Large intestine (tissue), 3 donors: ENCODE data around the gene CPNE2. TPM values are rescaled to one million over a fixed set of nuclear protein-coding genes. Genes with fewer than 3 reads are reported as not detected.

Experiments used
- DNase-seq, 2 donors: peaks; one replicate each; pipeline versions ENCODE4 v3.0.0 to v3.0.0-alpha.2; 2013
- H3K27ac ChIP-seq: one replicate; pipeline ENCODE4 v1.5.1; 2013; ENCODE audit warnings: low read length
- H3K27me3 ChIP-seq: 2 replicates; pipeline ENCODE4 v1.6.1; 2013; ENCODE audit warnings: low read length; ENCODE audit not compliant: control insufficient read depth, insufficient read depth
- H3K36me3 ChIP-seq: 2 replicates; pipeline ENCODE4 v1.6.1; 2013; ENCODE audit warnings: low read length; ENCODE audit not compliant: control insufficient read depth, insufficient read depth
- H3K4me1 ChIP-seq: one replicate; pipeline ENCODE4 v1.6.1; 2013; ENCODE audit warnings: low read length; ENCODE audit not compliant: control insufficient read depth, insufficient read depth
- H3K4me3 ChIP-seq: one replicate; pipeline ENCODE4 v1.5.1; 2013; ENCODE audit warnings: low read length
- H3K9me3 ChIP-seq: one replicate; pipeline ENCODE4 v1.6.1; 2013; ENCODE audit warnings: mild to moderate bottlenecking, low read depth, low read length, moderate library complexity; ENCODE audit not compliant: control insufficient read depth
- WGBS: methylation state at CpG from one replicate; pipeline ENCODE4 v1.1.5; 2013; ENCODE audit warnings: low lambda C conversion rate; ENCODE audit not compliant: insufficient coverage; 5-methylcytosine and 5-hydroxymethylcytosine counted together
- polyA plus RNA-seq: library from polyadenylated mRNA; unstranded; fragments of 120-200 nt; gene quantifications from one replicate; pipeline ENCODE4 v1.2.1, GENCODE V29; 2013

The CPNE2 gene
- polyA plus RNA-seq, 1 donor: 22.6 TPM

DNA sequence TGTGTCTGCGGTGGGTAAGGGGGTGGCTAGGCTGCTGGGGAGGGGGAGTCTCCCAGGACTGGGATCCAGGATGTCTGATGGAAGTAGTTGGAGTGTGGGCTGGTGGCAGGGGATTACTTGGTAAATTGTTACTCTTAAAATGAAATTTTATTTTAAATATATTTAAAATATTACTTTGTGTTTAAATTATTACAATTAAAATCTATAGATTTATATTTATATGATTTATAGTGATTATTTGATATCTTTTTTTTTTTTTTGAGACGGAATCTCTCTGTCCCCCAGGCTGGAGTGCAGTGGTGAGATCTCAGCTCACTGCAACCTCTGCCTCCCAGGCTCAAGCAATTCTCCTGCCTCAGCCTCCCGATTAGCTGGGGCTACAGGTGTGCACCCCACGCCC lies 18.6 kb downstream of the CPNE2 start:
- Histone ChIP-seq H3K27me3 (no peaks in the 10 kb centered on the region), H3K4me3 (no peak overlapping the region), H3K27ac (no peak overlapping the region), H3K4me1 (no peaks in the 10 kb centered on the region), H3K9me3 (no peaks in the 10 kb centered on the region), H3K36me3 (peaks cover 4% of the 10 kb centered on the region)
- DNase-seq: no peak
- no CpG with 5 or more reads among the region's 4 CpGs for WGBS

DNA sequence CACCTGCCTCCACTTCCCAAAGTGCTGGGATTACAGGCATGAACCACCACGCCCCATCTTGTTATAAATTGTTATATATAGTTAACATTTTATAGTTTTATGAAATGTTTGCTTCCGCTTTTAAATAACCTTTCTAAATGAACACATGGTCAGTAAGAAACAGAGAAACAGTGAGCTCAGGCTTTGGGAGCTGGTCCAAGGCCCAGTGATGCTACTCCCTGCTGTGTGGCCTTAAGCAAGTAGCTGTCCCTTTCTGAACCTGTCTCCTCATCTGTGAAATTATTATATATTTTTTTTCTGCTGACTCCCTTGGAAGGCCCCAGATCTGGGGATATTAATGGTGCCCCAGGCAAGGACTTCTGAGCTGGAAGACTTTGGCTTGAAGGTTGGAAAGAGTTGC lies 19.0 kb downstream of the CPNE2 start:
- Histone ChIP-seq H3K27ac (no peak overlapping the region), H3K4me1 (no peaks in the 10 kb centered on the region), H3K27me3 (no peaks in the 10 kb centered on the region), H3K9me3 (no peaks in the 10 kb centered on the region), H3K36me3 (peaks cover 6% of the 10 kb centered on the region), H3K4me3 (no peak overlapping the region)
- no peak for DNase-seq
- no CpG with 5 or more reads among the region's 2 CpGs for WGBS

DNA sequence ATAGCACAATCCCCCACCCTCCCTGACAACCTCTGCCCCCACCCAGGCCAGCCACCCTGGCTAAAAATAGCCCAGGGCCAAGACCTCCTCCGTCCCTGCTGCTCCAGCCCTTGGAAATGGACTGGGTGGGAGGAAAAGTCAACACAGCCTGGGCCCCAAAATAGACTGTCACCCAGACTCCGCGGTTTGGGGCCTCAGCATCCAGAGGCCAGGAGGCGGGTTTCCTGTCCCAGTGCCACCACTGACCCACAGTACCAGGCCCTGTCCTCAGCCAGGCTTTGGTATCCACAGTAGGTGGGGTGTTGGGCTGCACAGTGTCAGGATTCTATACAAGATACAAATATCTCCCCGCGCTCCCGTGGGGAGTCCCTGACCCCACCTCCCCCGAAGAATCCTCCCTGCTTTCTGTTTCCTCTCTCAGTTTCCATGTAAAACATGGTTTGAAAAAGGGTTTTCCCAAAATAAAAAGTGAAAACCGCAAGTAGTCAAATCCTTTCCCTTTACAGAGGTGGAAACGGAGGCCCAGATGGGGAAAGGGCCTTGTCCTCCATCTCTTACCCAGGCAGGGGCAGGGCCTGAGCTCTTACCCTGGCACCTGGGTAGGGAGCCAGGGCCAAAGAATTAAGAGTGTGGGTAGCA lies 20.1 kb downstream of the CPNE2 start:
- no peaks in the 10 kb centered on the region for H3K9me3 ChIP-seq
- peaks cover 11% of the 10 kb centered on the region for H3K36me3 ChIP-seq
- no peak for DNase-seq
- WGBS: no CpG with 5 or more reads among the region's 10 CpGs
- no peaks in the 10 kb centered on the region for H3K27me3 ChIP-seq
- H3K27ac ChIP-seq: no peak overlapping the region
- no peak overlapping the region for H3K4me3 ChIP-seq
- H3K4me1 ChIP-seq: no peaks in the 10 kb centered on the region

DNA sequence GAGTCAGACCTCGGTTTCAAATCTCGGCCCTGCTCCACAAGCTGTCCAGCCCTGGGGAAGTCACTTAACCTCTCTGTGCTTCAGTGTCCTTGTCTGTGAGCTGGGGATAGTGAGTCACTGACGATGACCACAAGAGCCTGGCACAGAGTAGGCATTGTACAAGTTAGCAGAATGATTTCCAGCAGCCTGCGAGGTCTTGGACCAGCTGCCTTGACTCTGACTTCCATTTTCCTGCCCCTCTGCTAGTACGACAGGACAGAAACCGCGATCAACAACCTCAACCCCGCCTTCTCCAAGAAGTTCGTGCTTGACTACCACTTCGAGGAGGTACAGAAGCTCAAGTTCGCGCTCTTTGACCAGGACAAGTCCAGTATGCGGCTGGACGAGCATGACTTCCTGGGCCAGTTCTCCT lies 20.7 kb downstream of the CPNE2 start:
- Histone ChIP-seq H3K4me1 (no peaks in the 10 kb centered on the region), H3K36me3 (peaks cover 14% of the 10 kb centered on the region), H3K4me3 (no peak overlapping the region), H3K27ac (no peak overlapping the region), H3K9me3 (no peaks in the 10 kb centered on the region), H3K27me3 (no peaks in the 10 kb centered on the region)
- DNase-seq: no peak
- no CpG with 5 or more reads among the region's 14 CpGs for WGBS

DNA sequence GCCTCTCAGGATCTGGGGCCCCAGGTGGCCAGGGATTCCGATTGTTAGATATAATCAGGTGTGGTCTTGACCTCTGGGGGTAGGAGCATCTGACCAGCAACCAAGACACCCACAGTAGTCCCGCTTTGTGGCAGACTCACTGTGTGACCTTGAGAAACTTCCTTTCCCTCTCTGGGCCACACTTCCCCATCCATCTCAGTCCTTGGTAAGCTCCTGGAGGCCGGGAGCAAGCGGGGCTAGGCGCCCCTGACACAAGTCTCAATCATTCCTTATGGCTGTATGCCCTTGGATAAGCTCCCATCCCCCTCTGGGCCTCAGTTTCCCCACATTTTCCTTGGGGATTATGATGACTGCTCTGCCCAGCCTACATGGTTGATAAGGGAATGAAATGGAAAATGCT lies 21.3 kb downstream of the CPNE2 start:
- Histone ChIP-seq H3K9me3 (no peaks in the 10 kb centered on the region), H3K4me3 (no peak overlapping the region), H3K4me1 (no peaks in the 10 kb centered on the region), H3K27ac (no peak overlapping the region), H3K36me3 (peaks cover 14% of the 10 kb centered on the region), H3K27me3 (no peaks in the 10 kb centered on the region)
- no peak for DNase-seq
- no CpG with 5 or more reads among the region's 5 CpGs for WGBS

DNA sequence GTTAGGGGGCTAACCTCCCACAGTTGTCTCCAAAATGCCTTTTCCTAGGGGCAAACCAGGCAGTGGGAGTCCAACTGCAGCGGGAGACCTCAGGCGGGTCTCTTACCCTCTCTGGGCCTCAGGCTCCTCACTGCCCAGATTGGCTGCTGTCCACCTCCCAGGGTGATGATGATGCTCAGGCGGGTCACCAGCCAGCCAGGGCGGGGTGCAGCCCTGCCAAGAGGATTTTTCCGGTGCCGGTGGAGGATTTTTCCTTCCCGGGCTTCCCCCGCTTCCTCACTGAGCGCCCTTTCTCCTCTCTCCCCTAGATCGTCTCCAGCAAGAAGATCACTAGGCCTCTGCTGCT lies 22.8 kb downstream of the CPNE2 start:
- H3K4me1 ChIP-seq: no peaks in the 10 kb centered on the region
- H3K36me3 ChIP-seq: peaks cover 14% of the 10 kb centered on the region
- no peak overlapping the region for H3K27ac ChIP-seq
- H3K9me3 ChIP-seq: no peaks in the 10 kb centered on the region
- no peak for DNase-seq
- no peak overlapping the region for H3K4me3 ChIP-seq
- WGBS: no CpG with 5 or more reads among the region's 10 CpGs
- H3K27me3 ChIP-seq: no peaks in the 10 kb centered on the region

DNA sequence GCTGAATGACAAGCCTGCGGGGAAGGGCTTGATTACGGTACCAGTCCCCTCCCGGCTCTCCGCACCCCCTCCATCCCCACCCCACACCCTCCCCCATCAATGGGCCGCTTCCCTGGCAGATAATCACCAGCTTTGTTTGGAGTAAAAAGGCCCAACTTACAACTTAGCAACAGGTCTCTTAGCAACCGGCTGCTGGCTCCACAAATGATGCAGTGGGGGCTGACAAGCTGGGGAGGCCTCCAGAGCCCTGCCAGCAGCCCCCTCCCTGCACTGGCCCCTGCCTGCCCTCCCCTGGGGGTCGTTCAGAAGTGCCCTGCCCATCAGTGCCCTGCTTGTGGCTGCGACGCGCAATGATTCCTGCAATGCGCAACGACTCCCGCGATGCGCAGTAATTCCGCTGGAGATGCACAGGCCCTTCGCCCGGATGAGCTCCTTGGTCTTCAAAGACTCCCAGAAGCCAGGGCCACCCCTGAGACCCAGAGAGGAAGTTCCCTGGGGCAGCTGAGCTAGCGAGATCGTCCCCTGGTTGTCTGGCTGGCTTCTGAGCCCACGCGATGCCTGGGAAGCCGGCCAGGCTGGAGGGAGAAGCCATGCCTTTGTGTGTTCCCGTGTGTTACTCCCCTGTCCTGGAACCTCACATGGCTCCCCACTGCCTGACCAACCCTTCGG lies 23.3 kb downstream of the CPNE2 start:
- H3K9me3 ChIP-seq: no peaks in the 10 kb centered on the region
- no peaks in the 10 kb centered on the region for H3K4me1 ChIP-seq
- H3K36me3 ChIP-seq: peaks cover 14% of the 10 kb centered on the region
- peak overlapping the region; percentile 20 for H3K27ac ChIP-seq
- H3K27me3 ChIP-seq: no peaks in the 10 kb centered on the region
- DNase-seq: peak; percentile 14 to 47
- H3K4me3 ChIP-seq: no peak overlapping the region
- no CpG with 5 or more reads among the region's 25 CpGs for WGBS

DNA sequence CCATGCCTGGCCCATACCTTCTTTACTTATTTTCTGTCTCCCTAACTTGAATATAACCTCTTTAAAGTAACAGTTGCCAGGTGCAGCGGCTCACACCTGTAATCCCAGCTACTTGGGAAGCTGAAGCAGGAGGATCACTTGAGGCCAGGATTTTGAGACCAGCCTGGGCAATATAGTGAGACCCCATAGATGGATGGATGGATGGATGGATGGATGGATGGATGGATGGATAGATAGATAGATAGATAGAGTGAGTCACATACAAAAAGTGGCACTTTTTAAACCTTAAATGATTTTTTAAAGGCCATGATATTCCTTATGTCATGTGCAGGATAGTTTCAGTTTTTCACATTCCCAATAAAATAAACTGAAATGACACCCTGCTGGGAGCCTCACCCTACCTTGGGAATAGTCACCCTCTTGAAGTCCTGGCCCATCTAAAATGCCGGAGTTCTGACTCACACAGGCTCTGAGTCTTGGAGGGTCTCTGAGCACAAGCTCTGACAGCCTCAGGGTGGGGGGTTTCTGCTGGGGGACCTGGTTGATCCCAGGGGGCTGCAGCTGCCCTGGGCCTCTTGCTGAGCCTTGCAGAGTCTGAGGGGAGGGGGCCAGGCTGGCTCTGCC lies 26.2 kb downstream of the CPNE2 start:
- Histone ChIP-seq H3K27ac (no peak overlapping the region), H3K4me3 (no peak overlapping the region), H3K4me1 (no peaks in the 10 kb centered on the region), H3K36me3 (peaks cover 24% of the 10 kb centered on the region), H3K27me3 (no peaks in the 10 kb centered on the region), H3K9me3 (no peaks in the 10 kb centered on the region)
- WGBS: no CpG with 5 or more reads among the region's 2 CpGs
- no peak for DNase-seq

DNA sequence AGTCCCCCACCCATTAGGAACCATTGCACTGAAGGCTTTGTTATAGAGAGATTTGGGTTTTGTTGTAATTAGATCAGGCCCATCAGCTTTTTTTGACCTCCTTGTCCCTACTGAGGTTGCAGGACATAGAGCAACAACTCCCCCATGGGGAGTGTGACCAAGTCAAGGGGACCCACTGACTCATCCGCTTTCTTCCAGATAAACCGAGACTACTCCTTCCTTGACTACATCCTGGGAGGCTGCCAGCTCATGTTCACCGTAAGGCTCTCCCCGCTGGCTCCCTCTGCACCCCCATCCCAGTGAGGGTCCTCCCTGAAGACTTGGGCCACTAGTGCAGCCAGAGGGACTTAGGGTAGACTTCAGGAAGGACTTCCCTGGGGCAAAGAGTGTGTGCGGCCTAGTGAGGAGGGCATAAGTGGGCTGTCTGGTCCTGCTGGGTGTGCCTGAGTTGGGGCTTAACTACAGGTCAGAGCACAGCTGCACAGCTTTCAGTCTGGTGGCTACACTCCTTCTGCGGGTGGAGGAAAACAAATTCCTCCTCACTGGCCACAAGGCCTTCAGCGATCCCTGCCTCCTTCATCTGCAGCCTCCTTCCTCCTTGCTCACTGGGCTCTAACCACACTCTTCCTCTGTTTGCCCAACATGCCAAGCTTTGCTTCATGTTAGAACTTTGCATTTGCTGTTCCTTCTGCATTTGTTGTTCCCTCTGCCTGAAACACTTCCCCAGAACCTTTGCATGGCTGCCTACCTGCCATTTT lies 31.0 kb downstream of the CPNE2 start:
- no peak for DNase-seq
- Histone ChIP-seq H3K27me3 (no peaks in the 10 kb centered on the region), H3K4me3 (no peak overlapping the region), H3K36me3 (peaks cover 13% of the 10 kb centered on the region), H3K9me3 (no peaks in the 10 kb centered on the region), H3K4me1 (no peaks in the 10 kb centered on the region), H3K27ac (no peak overlapping the region)
- no CpG with 5 or more reads among the region's 7 CpGs for WGBS

DNA sequence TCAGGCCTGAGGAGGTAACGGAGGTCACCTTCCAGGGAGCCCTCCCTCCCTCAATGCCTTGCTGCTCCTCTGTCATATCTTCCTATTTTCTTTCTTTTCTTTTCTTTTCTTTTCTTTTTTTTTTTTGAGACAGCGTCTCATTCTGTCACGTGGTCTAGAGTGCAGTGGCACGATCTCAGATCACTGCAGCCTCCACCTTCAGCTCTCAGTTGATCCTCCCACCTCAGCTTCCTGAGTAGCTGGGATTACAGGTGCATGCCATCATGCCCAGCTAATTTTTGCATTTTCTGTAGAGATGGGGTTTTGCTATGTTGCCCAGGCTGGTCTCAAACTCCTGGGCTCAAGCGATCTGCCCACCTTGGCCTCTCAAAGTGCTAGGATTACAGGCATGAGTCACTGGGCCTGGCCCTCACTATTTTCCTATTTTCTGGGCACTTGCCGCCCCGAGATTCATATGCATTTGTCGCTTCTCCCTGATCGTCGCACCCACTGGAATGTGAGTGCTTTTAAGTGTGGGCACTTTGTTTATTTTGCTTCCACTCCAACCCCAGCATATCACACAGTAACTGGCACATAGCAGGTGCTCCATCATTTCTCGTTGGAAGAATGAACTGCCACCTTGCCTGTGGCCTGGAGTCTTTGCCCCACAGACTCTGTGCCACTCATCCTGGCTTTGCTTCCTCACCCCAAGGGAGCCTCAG lies 31.7 kb downstream of the CPNE2 start:
- no peak for DNase-seq
- Histone ChIP-seq H3K36me3 (peaks cover 13% of the 10 kb centered on the region), H3K4me1 (no peaks in the 10 kb centered on the region), H3K27me3 (no peaks in the 10 kb centered on the region), H3K27ac (no peak overlapping the region), H3K4me3 (no peak overlapping the region), H3K9me3 (no peaks in the 10 kb centered on the region)
- 91% methylated on average over 5 of the region's 11 CpGs for WGBS
